Prostate gland (tissue), 2 donors: ENCODE measurements around the gene SPAG7. TPM values are rescaled to one million over a fixed set of nuclear protein-coding genes. Genes with fewer than 3 reads are reported as not detected.

Experiments used
- DNase-seq: peaks from one replicate; pipeline ENCODE4 v3.0.0-alpha.2; 2019; ENCODE audit warnings: low spot score
- H3K27ac ChIP-seq, 2 donors: fragments of 200-600 bp; sonication (generic); 2 replicates each; pipeline ENCODE4 v1.5.1; 2017 to 2019
- H3K27me3 ChIP-seq: fragments of 200-600 bp; sonication (generic); replicated peaks from 2 replicates; pipeline ENCODE4 v1.5.1; 2019; ENCODE audit not compliant: insufficient read depth
- H3K36me3 ChIP-seq, 2 donors: fragments of 200-600 bp; sonication (generic); 1 replicate in 1 of 2; 2 replicates in 1 of 2; pipeline versions ENCODE4 v1.5.1 to v1.8.1; 2017 to 2019
- H3K4me1 ChIP-seq: fragments of 200-600 bp; sonication (generic); replicated peaks from 2 replicates; pipeline ENCODE4 v1.5.1; 2019
- H3K4me3 ChIP-seq, 2 donors: fragments of 200-600 bp; sonication (generic); 2 replicates each; pipeline ENCODE4 v1.5.1; 2017 to 2019
- H3K9me3 ChIP-seq: fragments of 200-600 bp; sonication (generic); 2 replicates; pipeline ENCODE4 v1.5.1; 2017
- CTCF ChIP-seq, 4 experiments: fragments of 200-600 bp in 2 of 4; fragments of 450-650 bp in 2 of 4; sonication (generic) in 2 of 4; IDR thresholded peaks; 1 replicate in 3 of 4; 2 replicates in 1 of 4; pipeline ENCODE4 v1.5.1; 2016 to 2019; ENCODE audit warnings: antibody characterized with exemption in 4 of 4, mild to moderate bottlenecking in 2 of 4, moderate library complexity in 2 of 4
- POLR2A ChIP-seq: fragments of 450-650 bp; IDR thresholded peaks from one replicate; pipeline ENCODE4 v1.6.1; 2016; ENCODE audit warnings: antibody characterized with exemption, mild to moderate bottlenecking
- POLR2AphosphoS5 ChIP-seq: sonication (generic); formaldehyde crosslinking; IDR thresholded peaks from one replicate; pipeline ENCODE4 v1.6.1; 2017; ENCODE audit warnings: antibody characterized with exemption
- WGBS: methylation state at CpG from one replicate; pipeline ENCODE4 v1.1.5; 2018; 5-methylcytosine and 5-hydroxymethylcytosine counted together
- intact Hi-C: fragments of 100-400 bp; cut with DNase I; formaldehyde crosslinking; loops from one replicate; pipeline ENCODE4 v1.14.2; 2022
- total RNA-seq, 2 donors: library from RNA; depleted of rRNA; stranded (reverse); fragments of >200 nt; gene quantifications; one replicate each; pipeline ENCODE4 v1.1.0, GENCODE V29; 2016

Gene SPAG7
- total RNA-seq, 2 donors from 2014 or later, result 54.2 to 72.0 TPM

GRCh38 chr17:4986951-4987766, 19.5 kb upstream of the SPAG7 start, which contains the start of gene CAMTA2:
Gene CAMTA2, minus strand, starts transcription at chr17:4987675. Its CDS starts 1,453 bp downstream, at chr17:4986222.
- Histone ChIP-seq H3K27me3 (no peaks in the 10 kb centered on the region), H3K36me3 (no peaks in the 10 kb centered on the region), H3K27ac (peak within 1 kb of the TSS; percentile 88 to 96), H3K4me1 (peaks cover 18% of the 10 kb centered on the region), H3K9me3 (no peaks in the 10 kb centered on the region), H3K4me3 (peak within 1 kb of the TSS; percentile 56 to 95)
- DNase-seq, result peak; percentile 84
- TF ChIP-seq POLR2AphosphoS5 (peak; percentile 83), POLR2A (peak; percentile 70), CTCF (IDR thresholded peaks at IDR 0.05) (peak; percentile 64 to 92 (median 76))
- under 1% methylated on average over 72 of the region's 78 CpGs for whole genome bisulfite sequencing
- intact Hi-C loops, result loop anchor here (5.0 kb wide), 2 partner anchors 40 to 80 kb away; partner anchors contain the start of gene PFN1

GRCh38 chr17:4986403-4986802, 18.8 kb upstream of the SPAG7 start:
- no peak for DNase-seq
- intact Hi-C loops, result loop anchor here (5.0 kb wide), 2 partner anchors 39 to 79 kb away; partner anchors contain the start of gene PFN1
- 29% methylated on average over 5 of the region's 5 CpGs for WGBS
- Histone ChIP-seq H3K36me3 (no peaks in the 10 kb centered on the region), H3K27me3 (no peaks in the 10 kb centered on the region), H3K9me3 (no peaks in the 10 kb centered on the region), H3K4me3 (peak overlapping the region; percentile 56 to 95), H3K4me1 (peaks cover 18% of the 10 kb centered on the region), H3K27ac (peak overlapping the region; percentile 88 to 96)
- TF ChIP-seq POLR2AphosphoS5, result no peak
- TF ChIP-seq CTCF (IDR thresholded peaks at IDR 0.05), result no peak
- no peak for TF ChIP-seq POLR2A

GRCh38 chr17:4982305-4982704, 14.7 kb upstream of the SPAG7 start:
- H3K27me3 ChIP-seq, result no peaks in the 10 kb centered on the region
- H3K4me3 ChIP-seq, result no peak overlapping the region
- H3K4me1 ChIP-seq, result peaks cover 11% of the 10 kb centered on the region
- no peak for TF ChIP-seq POLR2AphosphoS5
- TF ChIP-seq CTCF (IDR thresholded peaks at IDR 0.05), result no peak
- TF ChIP-seq POLR2A, result no peak
- H3K9me3 ChIP-seq, result no peaks in the 10 kb centered on the region
- no peak overlapping the region for H3K27ac ChIP-seq
- peaks cover 0 to 4% of the 10 kb centered on the region in 2 donors for H3K36me3 ChIP-seq
- DNase-seq, result no peak
- WGBS, result 58% methylated on average over 5 of the region's 5 CpGs
- intact Hi-C loops, result no loop called here

GRCh38 chr17:4980644-4981216, 13.1 kb upstream of the SPAG7 start:
- Histone ChIP-seq H3K4me1 (peaks cover under 1% of the 10 kb centered on the region), H3K4me3 (no peak overlapping the region), H3K9me3 (no peaks in the 10 kb centered on the region), H3K36me3 (peaks cover 0 to 8% of the 10 kb centered on the region in 2 donors), H3K27me3 (no peaks in the 10 kb centered on the region), H3K27ac (no peak overlapping the region)
- DNase-seq, result peak; percentile 42
- TF ChIP-seq POLR2A (no peak), POLR2AphosphoS5 (peak; percentile 31), CTCF (IDR thresholded peaks at IDR 0.05) (peak; percentile 62 to 73 (median 70))
- 29% methylated on average over 6 of the region's 6 CpGs for WGBS
- intact Hi-C loops, result loop anchor here (1.0 kb wide), 1 partner anchor 83 kb away; no protein-coding TSS in a partner anchor
